ENCODE data around the gene SSH3. TPM values are rescaled to one million over a fixed set of nuclear protein-coding genes. Genes with fewer than 3 reads are reported as not detected.

Gene SSH3
- total and polyA plus RNA-seq, 2 of the 4 experiments (the other 2 are of a cell fraction), result 7.3 to 26.7 TPM

GRCh38 chr11:67312187-67313021 lies 9.1 kb downstream of the SSH3 start:
- Histone ChIP-seq H2AK9ac (replicated peaks; ENCODE audit: low read depth, low read length, poor library complexity) (no peak overlapping the region), H3K9ac (ENCODE audit: low read depth, low read length) (no peak overlapping the region), H4K20me1 (ENCODE audit: insufficient read depth, low read length) (no peaks in the 10 kb centered on the region), H3K23ac (ENCODE audit: low read depth, low read length) (no peak overlapping the region), H3K79me1 (ENCODE audit: low read depth in 1 of 2, low read length in 2 of 2) (no peaks in the 10 kb centered on the region), H2BK120ac (ENCODE audit: low read depth, low read length) (no peak overlapping the region), H2BK15ac (ENCODE audit: low read depth, low read length) (no peak overlapping the region), H3K14ac (replicated peaks; ENCODE audit: low read depth, low read length) (no peak overlapping the region), H2BK5ac (ENCODE audit: low read depth, low read length, poor library complexity, severe bottlenecking) (no peak overlapping the region), H3K9me3 (ENCODE audit: control insufficient read depth, insufficient read depth, low read length) (no peaks in the 10 kb centered on the region), H3K36me3 (ENCODE audit: control insufficient read depth, insufficient read depth, low read length) (peaks cover 31% of the 10 kb centered on the region), H3K4ac (ENCODE audit: low read depth, low read length) (no peak overlapping the region), H3K27me3 (ENCODE audit: control insufficient read depth, insufficient read depth, low read length) (no peaks in the 10 kb centered on the region), H2BK20ac (ENCODE audit: low read depth, low read length) (no peak overlapping the region), H3K56ac (ENCODE audit: extremely low read depth, insufficient read depth, low read length) (no peak overlapping the region), H4K8ac (ENCODE audit: low read depth in 2 of 2, low read length in 2 of 2) (no peak overlapping the region), H3K9me1 (ENCODE audit: insufficient read depth, low read length) (no peaks in the 10 kb centered on the region), H3K4me3 (ENCODE audit: insufficient read depth, low read depth, low read length) (no peak overlapping the region), H3K4me1 (ENCODE audit: control insufficient read depth, insufficient read depth, low read length) (no peaks in the 10 kb centered on the region), H2AFZ (replicated peaks; ENCODE audit: low read length, poor library complexity) (no peak overlapping the region), H3K4me2 (ENCODE audit: low read depth, low read length) (no peak overlapping the region), H4K5ac (ENCODE audit: low read depth, low read length) (no peak overlapping the region), H4K91ac (ENCODE audit: insufficient read depth, low read depth, low read length) (no peak overlapping the region), H3K27ac (ENCODE audit: insufficient read depth, low read length) (no peak overlapping the region), H2AK5ac (ENCODE audit: low read depth, low read length) (no peak overlapping the region), H3K18ac (ENCODE audit: low read depth, low read length) (no peak overlapping the region)
- DNase-seq, result no peak
- in situ Hi-C loops (cut with MboI; ENCODE audit: low sequenced_read_pairs), result loop anchor here (10.0 kb wide), 1 partner anchor 228 kb away; no protein-coding TSS in a partner anchor
- dilution Hi-C loops (cut with HindIII; ENCODE audit: low sequenced_read_pairs, unreplicated experiment), result no loop called here
- ATAC-seq (ENCODE audit: low read depth), result no peak
- intact Hi-C loops (cut with micrococcal nuclease), result no loop called here
- ChIA-PET POLR2A (ENCODE audit: unreplicated experiment) (no interaction called here), CTCF (no interaction called here)
- TF ChIP-seq CEBPB (IDR thresholded peaks at IDR 0.05; ENCODE audit: low read depth, low read length) (no peak), RAD21 (IDR thresholded peaks at IDR 0.05; ENCODE audit: low read length) (no peak), CHD1 (IDR thresholded peaks at IDR 0.05; ENCODE audit: low read depth, low read length) (no peak), POLR2A (IDR thresholded peaks at IDR 0.05; ENCODE audit: low read depth, low read length) (no peak), BHLHE40 (IDR thresholded peaks at IDR 0.05; ENCODE audit: low read depth, low read length) (no peak), USF2 (IDR thresholded peaks at IDR 0.05; ENCODE audit: low read depth, low read length) (no peak), CTCF (conservative IDR thresholded peaks at IDR 0.05; ENCODE audit: low read depth, low read length) (no peak), MXI1 (IDR thresholded peaks at IDR 0.05; ENCODE audit: borderline replicate concordance, low read depth, low read length) (no peak), RFX5 (IDR thresholded peaks at IDR 0.05; ENCODE audit: low read depth, low read length) (no peak), RCOR1 (IDR thresholded peaks at IDR 0.05; ENCODE audit: insufficient replicate concordance, low read length) (no peak), FOS (IDR thresholded peaks at IDR 0.05; ENCODE audit: low read depth, low read length) (no peak), MAZ (IDR thresholded peaks at IDR 0.05; ENCODE audit: borderline replicate concordance, low read depth, low read length) (no peak), NFE2L2 (IDR thresholded peaks at IDR 0.05; ENCODE audit: low read depth, low read length) (no peak), MAFK (IDR thresholded peaks at IDR 0.05; ENCODE audit: low read depth, low read length) (no peak)
- WGBS, 2 experiments (ENCODE audit: extremely low coverage in 2 of 2, insufficient read length in 1 of 2), result 89% methylated on average over 7 of the region's 22 CpGs; no CpG with 5 or more reads in 1 of the 2 experiments
- BruUV-seq (replicated peaks), result no TSS peak
